RWPE2 (cell line): Measurements from ENCODE around the gene TIMELESS.
"Not testable (repeated sequence)": the region's sequence is repeated elsewhere in the genome, so short reads cannot be mapped to it uniquely, and the experiment has no call there.

ENCODE experiments used
- ATAC-seq: fragments of 200-7000 bp; cut with Tn5 transposase; 3 replicates; pipeline ENCODE4 v1.9.1; 2021; ENCODE audit warnings: low read depth
- DNase-seq: peaks from one replicate; pipeline ENCODE4 v3.0.0-alpha.2; 2020; ENCODE audit warnings: low spot score
- H3K27ac ChIP-seq: fragments of 450-650 bp; 2 replicates; pipeline ENCODE4 v1.5.1; 2017; ENCODE audit warnings: mild to moderate bottlenecking; ENCODE audit not compliant: poor library complexity, severe bottlenecking
- H3K27me3 ChIP-seq: fragments of 250-450 bp; sonication (Bioruptor Pico); 2 replicates; pipeline ENCODE4 v1.5.1; 2021; ENCODE audit warnings: mild to moderate bottlenecking, moderate library complexity; ENCODE audit not compliant: insufficient read depth, poor library complexity, severe bottlenecking
- H3K36me3 ChIP-seq: fragments of 250-450 bp; sonication (Bioruptor Pico); 2 replicates; pipeline ENCODE4 v1.5.1; 2020; ENCODE audit warnings: low read depth, mild to moderate bottlenecking, moderate library complexity
- H3K4me1 ChIP-seq: fragments of 250-450 bp; sonication (Bioruptor Pico); 2 replicates; pipeline ENCODE4 v1.5.1; 2021; ENCODE audit warnings: mild to moderate bottlenecking, moderate library complexity; ENCODE audit not compliant: insufficient read depth, poor library complexity, severe bottlenecking
- H3K4me3 ChIP-seq: fragments of 250-450 bp; sonication (Bioruptor Pico); 2 replicates; pipeline ENCODE4 v1.5.1; 2021; ENCODE audit warnings: mild to moderate bottlenecking, moderate library complexity; ENCODE audit not compliant: severe bottlenecking
- H3K9me3 ChIP-seq: fragments of 250-450 bp; sonication (Bioruptor Pico); 2 replicates; pipeline ENCODE4 v1.5.1; 2021; ENCODE audit warnings: mild to moderate bottlenecking, moderate library complexity; ENCODE audit not compliant: severe bottlenecking
- TF ChIP-seq, protein P1 (sequence below): fragments of 450-650 bp; IDR thresholded peaks from one replicate; pipeline ENCODE4 v1.5.1; 2017; ENCODE audit warnings: mild to moderate bottlenecking, moderate library complexity; ENCODE audit not compliant: poor library complexity, severe bottlenecking

TIMELESS gene, protein sequence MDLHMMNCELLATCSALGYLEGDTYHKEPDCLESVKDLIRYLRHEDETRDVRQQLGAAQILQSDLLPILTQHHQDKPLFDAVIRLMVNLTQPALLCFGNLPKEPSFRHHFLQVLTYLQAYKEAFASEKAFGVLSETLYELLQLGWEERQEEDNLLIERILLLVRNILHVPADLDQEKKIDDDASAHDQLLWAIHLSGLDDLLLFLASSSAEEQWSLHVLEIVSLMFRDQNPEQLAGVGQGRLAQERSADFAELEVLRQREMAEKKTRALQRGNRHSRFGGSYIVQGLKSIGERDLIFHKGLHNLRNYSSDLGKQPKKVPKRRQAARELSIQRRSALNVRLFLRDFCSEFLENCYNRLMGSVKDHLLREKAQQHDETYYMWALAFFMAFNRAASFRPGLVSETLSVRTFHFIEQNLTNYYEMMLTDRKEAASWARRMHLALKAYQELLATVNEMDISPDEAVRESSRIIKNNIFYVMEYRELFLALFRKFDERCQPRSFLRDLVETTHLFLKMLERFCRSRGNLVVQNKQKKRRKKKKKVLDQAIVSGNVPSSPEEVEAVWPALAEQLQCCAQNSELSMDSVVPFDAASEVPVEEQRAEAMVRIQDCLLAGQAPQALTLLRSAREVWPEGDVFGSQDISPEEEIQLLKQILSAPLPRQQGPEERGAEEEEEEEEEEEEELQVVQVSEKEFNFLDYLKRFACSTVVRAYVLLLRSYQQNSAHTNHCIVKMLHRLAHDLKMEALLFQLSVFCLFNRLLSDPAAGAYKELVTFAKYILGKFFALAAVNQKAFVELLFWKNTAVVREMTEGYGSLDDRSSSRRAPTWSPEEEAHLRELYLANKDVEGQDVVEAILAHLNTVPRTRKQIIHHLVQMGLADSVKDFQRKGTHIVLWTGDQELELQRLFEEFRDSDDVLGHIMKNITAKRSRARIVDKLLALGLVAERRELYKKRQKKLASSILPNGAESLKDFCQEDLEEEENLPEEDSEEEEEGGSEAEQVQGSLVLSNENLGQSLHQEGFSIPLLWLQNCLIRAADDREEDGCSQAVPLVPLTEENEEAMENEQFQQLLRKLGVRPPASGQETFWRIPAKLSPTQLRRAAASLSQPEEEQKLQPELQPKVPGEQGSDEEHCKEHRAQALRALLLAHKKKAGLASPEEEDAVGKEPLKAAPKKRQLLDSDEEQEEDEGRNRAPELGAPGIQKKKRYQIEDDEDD

DNA sequence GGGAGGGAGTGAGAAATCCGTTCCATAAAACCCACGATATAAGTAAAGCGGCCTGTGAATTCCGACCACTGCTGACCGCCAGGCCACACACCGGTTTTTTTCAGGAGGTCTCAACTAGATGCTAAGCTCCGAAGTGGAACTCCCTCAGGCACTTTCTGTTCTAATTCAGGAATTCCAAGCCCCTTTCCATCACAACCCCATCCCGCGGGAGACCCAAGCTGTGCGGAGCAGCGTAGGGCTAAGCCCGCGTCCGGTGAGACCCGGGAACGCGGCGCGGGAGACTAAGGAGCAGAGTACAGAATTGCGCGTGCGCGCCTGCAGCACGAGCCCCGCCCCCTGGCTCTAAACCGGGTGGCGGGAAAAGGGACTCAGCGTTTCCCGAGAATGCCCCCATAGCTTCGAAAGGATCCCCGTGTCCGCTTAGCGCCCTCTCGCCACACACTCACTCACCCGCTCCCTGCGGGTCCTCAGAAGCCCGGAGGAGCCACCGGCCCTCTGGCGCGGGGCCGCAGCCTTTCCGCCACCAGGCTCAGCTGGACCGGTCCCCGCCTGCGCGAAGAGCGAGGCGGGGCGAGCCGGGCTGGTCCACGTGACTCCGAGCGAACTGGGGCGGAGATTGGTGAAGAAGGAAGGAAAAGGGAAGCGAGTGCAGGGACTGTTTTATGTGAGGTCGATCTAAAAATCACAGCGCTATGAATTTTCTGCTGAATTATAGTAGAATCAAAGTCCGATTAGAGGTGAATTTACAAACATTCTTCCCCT, at the start of gene TIMELESS:
Gene TIMELESS, minus strand, starts transcription at position 567 of the 762 bp plus-strand sequence. CDS start 15,256 bp downstream, outside the sequence.
- no peaks in the 10 kb centered on the region for H3K9me3 ChIP-seq
- DNase-seq (peak; percentile 81), ATAC-seq (peak; percentile 97)
- peaks cover 5% of the 10 kb centered on the region for H3K4me1 ChIP-seq
- TF ChIP-seq, protein P1, sequence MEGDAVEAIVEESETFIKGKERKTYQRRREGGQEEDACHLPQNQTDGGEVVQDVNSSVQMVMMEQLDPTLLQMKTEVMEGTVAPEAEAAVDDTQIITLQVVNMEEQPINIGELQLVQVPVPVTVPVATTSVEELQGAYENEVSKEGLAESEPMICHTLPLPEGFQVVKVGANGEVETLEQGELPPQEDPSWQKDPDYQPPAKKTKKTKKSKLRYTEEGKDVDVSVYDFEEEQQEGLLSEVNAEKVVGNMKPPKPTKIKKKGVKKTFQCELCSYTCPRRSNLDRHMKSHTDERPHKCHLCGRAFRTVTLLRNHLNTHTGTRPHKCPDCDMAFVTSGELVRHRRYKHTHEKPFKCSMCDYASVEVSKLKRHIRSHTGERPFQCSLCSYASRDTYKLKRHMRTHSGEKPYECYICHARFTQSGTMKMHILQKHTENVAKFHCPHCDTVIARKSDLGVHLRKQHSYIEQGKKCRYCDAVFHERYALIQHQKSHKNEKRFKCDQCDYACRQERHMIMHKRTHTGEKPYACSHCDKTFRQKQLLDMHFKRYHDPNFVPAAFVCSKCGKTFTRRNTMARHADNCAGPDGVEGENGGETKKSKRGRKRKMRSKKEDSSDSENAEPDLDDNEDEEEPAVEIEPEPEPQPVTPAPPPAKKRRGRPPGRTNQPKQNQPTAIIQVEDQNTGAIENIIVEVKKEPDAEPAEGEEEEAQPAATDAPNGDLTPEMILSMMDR, result no peak
- H3K27me3 ChIP-seq, result no peaks in the 10 kb centered on the region
- peak within 1 kb of the TSS; percentile 72 for H3K27ac ChIP-seq
- H3K36me3 ChIP-seq, result no peaks in the 10 kb centered on the region
- H3K4me3 ChIP-seq, result peak within 1 kb of the TSS; percentile 75

DNA sequence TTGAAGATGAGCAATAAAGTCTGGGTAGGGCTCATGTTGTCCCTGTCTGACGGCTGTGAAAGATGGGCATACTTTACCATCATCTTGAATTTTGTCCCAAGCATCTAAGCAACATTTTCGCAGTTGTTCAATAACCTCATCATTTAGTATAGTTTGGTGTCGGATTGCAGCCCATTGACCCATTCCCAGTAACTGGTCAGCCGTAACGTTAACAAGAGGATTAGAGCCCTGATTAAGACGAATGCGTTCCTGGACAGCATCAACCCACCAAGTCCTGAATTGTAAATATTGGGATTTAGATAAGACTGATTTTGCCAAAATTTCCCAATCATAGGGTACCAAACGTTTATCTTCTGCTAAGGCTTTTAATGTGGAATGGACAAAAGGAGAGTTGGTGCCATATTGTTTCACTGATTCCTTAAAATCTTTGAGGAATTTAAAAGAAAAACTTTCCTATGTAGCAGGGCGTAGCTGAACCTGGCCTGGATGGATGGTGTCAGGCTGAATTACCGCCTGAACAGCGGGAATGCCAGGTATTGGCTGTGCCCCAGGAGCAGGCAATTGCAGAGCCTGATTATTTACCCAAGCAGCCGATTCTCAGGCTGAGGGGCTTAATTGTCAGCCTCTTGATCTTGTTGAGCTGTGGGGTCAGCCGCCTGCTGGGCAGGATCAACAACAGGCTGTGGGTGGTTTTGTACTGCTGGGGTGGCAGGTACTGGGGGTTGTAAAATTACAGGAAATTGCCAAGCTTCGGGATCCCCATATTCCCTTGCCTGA, 49.1 kb upstream of the TIMELESS start:
- not testable (repeated sequence) for DNase-seq, H3K27me3 ChIP-seq, H3K36me3 ChIP-seq, H3K4me1 ChIP-seq, H3K9me3 ChIP-seq, ATAC-seq, H3K27ac ChIP-seq, H3K4me3 ChIP-seq

DNA sequence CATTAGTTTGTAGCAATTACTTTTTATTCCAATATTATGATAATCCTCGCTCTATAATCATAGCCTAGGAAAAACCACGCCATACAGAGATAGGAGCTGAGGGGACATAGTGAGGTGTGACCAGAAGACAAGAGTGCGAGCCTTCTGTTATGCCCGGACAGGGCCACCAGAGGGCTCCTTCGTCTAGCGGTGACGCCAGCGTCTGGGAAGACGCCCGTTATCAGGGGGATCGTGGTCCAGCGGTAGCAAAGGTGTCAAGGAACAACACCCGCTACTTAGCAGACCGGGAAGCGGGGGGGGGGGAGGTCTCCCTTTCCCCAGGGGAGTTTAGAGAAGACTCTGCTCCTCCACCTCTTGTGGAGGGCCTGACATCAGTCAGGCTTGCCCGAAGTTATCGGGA, 47.5 kb upstream of the TIMELESS start:
- H3K4me1 ChIP-seq, ATAC-seq, H3K27me3 ChIP-seq, DNase-seq, H3K36me3 ChIP-seq, H3K9me3 ChIP-seq, H3K4me3 ChIP-seq, H3K27ac ChIP-seq: not testable (repeated sequence)
- TF ChIP-seq, protein P1, result peak; percentile 58

DNA sequence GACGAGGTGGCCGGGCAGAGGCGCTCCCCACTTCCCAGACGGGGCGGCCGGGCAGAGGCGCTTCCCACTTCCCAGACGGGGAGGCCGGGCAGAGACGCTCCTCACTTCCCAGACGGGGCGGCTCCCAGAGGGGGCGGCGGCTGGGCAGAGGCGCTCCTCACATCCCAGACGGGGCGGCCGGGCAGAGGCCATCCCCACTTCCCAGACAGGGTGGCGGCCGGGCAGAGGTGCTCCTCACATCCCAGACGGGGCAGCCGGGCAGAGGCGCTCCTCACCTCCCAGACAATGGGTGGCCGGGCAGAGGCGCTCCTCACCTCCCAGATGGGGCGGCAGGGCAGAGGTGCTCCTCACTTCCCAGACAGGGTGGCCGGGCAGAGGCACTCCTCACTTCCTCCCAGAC, 45.3 kb upstream of the TIMELESS start:
- H3K9me3 ChIP-seq, ATAC-seq, DNase-seq, H3K27ac ChIP-seq, H3K4me1 ChIP-seq, H3K4me3 ChIP-seq, H3K36me3 ChIP-seq, H3K27me3 ChIP-seq: not testable (repeated sequence)

DNA sequence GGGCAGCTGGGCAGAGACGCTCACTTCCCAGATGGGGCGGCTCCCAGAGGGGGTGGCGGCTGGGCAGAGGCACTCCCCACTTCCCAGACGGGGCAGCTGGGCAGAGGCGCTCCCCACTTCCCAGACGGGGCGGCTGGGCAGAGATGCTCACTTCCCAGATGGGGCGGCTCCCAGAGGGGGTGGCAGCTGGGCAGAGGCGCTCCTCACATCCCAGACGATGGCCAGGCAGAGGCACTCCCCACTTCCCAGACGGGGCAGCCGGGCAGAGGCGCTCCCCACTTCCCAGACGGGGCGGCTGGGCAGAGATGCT, 44.8 kb upstream of the TIMELESS start:
- H3K27ac ChIP-seq, H3K4me1 ChIP-seq, ATAC-seq, H3K9me3 ChIP-seq, H3K36me3 ChIP-seq, DNase-seq, H3K27me3 ChIP-seq, H3K4me3 ChIP-seq: not testable (repeated sequence)

DNA sequence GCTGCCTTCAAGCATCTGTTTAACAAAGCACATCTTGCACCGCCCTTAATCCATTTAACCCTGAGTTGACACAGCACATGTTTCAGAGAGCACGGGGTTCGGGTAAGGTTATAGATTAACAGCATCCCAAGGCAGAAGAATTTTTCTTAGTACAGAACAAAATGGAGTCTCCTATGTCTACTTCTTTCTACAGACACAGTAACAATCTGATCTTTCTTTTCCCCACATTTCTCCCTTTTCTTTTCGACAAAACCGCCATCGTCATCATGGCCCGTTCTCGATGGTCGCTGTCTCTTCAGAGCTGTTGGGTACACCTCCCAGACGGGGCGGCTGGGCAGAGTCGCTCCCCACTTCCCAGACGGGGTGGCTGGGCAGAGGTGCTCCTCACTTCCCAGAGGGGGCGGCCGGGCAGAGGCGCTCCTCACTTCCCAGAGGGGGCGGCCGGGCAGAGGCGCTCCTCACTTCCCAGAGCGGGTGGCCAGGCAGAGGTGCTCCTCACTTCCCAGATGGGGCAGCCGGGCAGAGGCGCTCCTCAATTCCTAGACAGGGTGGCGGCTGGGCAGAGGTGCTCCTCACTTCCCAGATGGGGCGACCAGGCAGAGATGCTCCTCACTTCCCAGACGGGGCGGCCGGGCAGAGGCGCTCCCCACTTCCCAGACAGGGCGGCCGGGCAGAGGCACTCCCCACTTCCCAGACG, 44.3 kb upstream of the TIMELESS start:
- H3K27ac ChIP-seq, H3K4me1 ChIP-seq, DNase-seq, H3K9me3 ChIP-seq, ATAC-seq, H3K4me3 ChIP-seq, H3K36me3 ChIP-seq: not testable (repeated sequence)
- peaks cover 13% of the 10 kb centered on the region for H3K27me3 ChIP-seq
